Measurements from ENCODE around the gene OLA1.

OLA1 gene

DNA sequence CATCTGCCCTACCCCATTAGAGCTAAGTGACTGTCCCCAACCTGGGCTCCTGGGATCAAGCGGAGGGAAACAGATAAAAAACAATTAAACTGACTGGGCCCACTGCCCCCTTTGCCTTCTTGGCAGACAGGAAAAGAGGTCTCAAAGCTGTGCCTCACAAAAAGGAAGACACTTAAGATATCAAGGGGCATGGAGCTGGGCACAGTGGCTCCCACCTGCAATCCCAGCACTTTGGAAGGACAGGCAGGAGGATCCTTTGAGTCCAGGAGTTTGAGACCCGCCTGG, 208.0 kb downstream of the OLA1 start:
- TF ChIP-seq, protein P1, sequence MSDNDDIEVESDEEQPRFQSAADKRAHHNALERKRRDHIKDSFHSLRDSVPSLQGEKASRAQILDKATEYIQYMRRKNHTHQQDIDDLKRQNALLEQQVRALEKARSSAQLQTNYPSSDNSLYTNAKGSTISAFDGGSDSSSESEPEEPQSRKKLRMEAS (IDR thresholded peaks at IDR 0.05), result no peak
- TF ChIP-seq EGR1 (IDR thresholded peaks at IDR 0.05) (no peak), TAF1 (IDR thresholded peaks at IDR 0.05; ENCODE audit: low read depth) (no peak), FOXM1 (IDR thresholded peaks at IDR 0.05; ENCODE audit: borderline replicate concordance, low read depth) (no peak), EP300 (IDR thresholded peaks at IDR 0.05; ENCODE audit: borderline replicate concordance) (no peak), USF1 (IDR thresholded peaks at IDR 0.05) (no peak), ZBTB7A (IDR thresholded peaks at IDR 0.05; ENCODE audit: low read depth) (no peak)

DNA sequence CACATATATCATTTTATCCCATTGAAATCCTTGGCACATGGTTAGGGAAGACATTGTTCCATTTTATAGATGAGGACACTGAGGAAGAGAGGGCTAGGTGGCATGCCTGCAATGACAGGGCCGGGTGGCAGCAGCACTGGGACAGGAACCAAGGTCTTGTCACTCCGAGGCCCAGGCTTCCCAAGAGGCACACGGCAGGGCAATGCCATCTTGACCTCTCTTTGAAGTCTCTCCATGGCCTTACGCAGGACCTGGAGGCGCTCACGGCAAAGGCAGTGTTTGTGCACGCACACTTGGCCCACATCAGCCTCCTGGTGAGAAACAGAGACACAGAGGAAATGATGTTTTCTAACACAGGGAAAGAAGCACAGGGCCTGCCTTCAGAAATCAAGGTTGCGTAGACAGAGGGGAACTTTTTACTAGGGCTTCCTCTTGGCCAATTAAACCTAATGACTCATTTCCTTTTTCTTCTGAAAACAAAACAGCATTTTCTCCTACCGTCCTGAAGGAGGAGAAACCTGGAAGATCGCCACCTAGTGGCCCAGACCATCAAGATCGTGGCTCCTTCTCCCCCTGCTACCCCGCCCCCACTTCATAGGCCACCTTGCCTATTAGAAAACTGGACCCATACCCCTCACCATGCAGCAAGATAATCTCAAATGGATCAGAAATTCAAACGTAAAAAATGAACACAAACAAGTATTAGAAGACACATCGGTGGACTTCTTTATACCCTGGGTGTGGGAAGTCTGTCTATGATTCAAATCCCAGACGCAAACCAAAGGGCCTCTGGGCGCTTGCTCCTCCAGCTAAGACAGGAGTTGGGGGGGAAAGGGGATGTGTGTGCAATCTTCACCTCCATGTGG, 208.5 kb downstream of the OLA1 start:
- TF ChIP-seq CEBPB (IDR thresholded peaks at IDR 0.05) (no peak), RAD21 (IDR thresholded peaks at IDR 0.05; ENCODE audit: low read depth) (peak; percentile 72), FOXM1 (IDR thresholded peaks at IDR 0.05; ENCODE audit: borderline replicate concordance, low read depth) (no peak)
- TF ChIP-seq, protein P1 (IDR thresholded peaks at IDR 0.05), result no peak

DNA sequence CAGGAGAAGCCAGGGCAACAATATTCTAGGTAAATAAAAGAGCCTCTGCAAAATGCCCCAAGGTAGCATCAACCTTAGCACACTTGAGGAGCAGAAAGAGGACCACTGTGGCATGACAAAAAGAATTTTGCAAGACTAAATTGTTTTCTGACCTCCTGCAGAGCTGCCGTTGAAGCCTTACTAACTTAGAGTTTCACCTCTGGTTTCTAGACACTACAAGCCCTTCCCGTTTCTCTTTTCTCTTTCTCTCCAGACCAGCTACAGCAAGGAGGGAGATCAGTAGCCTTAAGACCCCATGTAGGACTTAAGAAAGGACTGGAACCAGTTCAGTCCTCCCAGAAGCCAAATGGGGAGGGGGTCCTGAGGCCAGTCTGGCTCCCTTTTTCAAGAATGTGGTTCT, 209.9 kb downstream of the OLA1 start:
- no peak for TF ChIP-seq REST (IDR thresholded peaks at IDR 0.05; ENCODE audit: low read depth)
- TF ChIP-seq, protein P1 (IDR thresholded peaks at IDR 0.05), result no peak
- no peak for TF ChIP-seq RAD21 (IDR thresholded peaks at IDR 0.05; ENCODE audit: low read depth)
- TF ChIP-seq TAF1 (IDR thresholded peaks at IDR 0.05; ENCODE audit: low read depth), result no peak
- TF ChIP-seq EGR1 (IDR thresholded peaks at IDR 0.05), result no peak
- TF ChIP-seq FOXM1 (IDR thresholded peaks at IDR 0.05; ENCODE audit: borderline replicate concordance, low read depth), result no peak
- no peak for TF ChIP-seq USF1 (IDR thresholded peaks at IDR 0.05)
- TF ChIP-seq TCF12 (IDR thresholded peaks at IDR 0.05; ENCODE audit: low read depth), result no peak
- TF ChIP-seq NFIC (IDR thresholded peaks at IDR 0.05), result no peak
- TF ChIP-seq CEBPB (IDR thresholded peaks at IDR 0.05), result no peak
- no peak for TF ChIP-seq YY1 (IDR thresholded peaks at IDR 0.05; ENCODE audit: low read depth)
- TF ChIP-seq TEAD4 (IDR thresholded peaks at IDR 0.05), result no peak
- TF ChIP-seq ZBTB7A (IDR thresholded peaks at IDR 0.05; ENCODE audit: low read depth), result no peak

DNA sequence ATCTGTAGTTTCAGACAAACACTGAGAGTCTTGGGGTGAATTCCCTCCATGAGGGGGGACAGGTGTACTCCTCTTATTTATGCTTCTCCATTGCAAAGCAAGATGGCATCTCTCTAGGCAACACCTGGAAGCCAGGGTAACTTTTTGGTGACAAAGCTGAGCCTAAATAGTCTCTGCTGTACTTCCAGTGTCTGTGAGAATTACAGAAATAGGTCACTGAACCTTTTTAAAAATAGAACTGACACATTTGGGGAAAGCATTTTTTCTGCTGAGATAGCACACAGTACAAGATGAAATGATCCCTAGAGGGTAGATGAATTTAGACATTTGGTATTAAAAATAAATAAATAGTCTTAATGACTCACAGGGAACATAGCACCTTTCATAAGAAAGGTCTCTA, 211.5 kb downstream of the OLA1 start:
- TF ChIP-seq TEAD4 (IDR thresholded peaks at IDR 0.05), result no peak
- TF ChIP-seq REST (IDR thresholded peaks at IDR 0.05; ENCODE audit: low read depth), result no peak
- TF ChIP-seq CREB1 (IDR thresholded peaks at IDR 0.05; ENCODE audit: low read depth), result no peak
- TF ChIP-seq, protein P1 (IDR thresholded peaks at IDR 0.05), result no peak

GRCh38 chr2:174035981-174036742, 212.2 kb downstream of the OLA1 start:
- TF ChIP-seq TEAD4 (IDR thresholded peaks at IDR 0.05) (no peak), RAD21 (IDR thresholded peaks at IDR 0.05; ENCODE audit: low read depth) (no peak), CEBPB (IDR thresholded peaks at IDR 0.05) (no peak), REST (IDR thresholded peaks at IDR 0.05; ENCODE audit: low read depth) (no peak), ZBTB7A (IDR thresholded peaks at IDR 0.05; ENCODE audit: low read depth) (no peak), CREB1 (IDR thresholded peaks at IDR 0.05; ENCODE audit: low read depth) (no peak), YY1 (IDR thresholded peaks at IDR 0.05; ENCODE audit: low read depth) (no peak), EP300 (IDR thresholded peaks at IDR 0.05; ENCODE audit: borderline replicate concordance) (no peak)
- TF ChIP-seq, protein P1 (IDR thresholded peaks at IDR 0.05), result no peak
